Measurements from ENCODE around the gene MYLK2. TPM values are rescaled to one million over a fixed set of nuclear protein-coding genes. Genes with fewer than 3 reads are reported as not detected.

Gene MYLK2
- total and polyA plus RNA-seq, 12 donors = 0.06 to 2.1 (median 0.24) TPM; not detected in 2

GRCh38 chr20:31840906-31841816, 22.0 kb downstream of the MYLK2 start:
- Histone ChIP-seq H3K27me3 (peaks cover 0 to 4% (median 0%) of the 10 kb centered on the region in 7 donors), H3K4me1 (peaks cover 17 to 86% (median 49%) of the 10 kb centered on the region in 9 donors), H3K27ac (peak overlapping the region in 8 of 10 donors; percentile 67 to 91 (median 82)), H3K36me3 (no peaks in the 10 kb centered on the region), H3K4me3 (no peak overlapping the region), H3K9me3 (no peaks in the 10 kb centered on the region)
- DNase-seq (no peak), ATAC-seq (no peak)
- intact Hi-C loops (cut with DNase I) = loop anchor here in 1 of 10 donors (10.0 kb wide), 1 partner anchor 244 kb away; no protein-coding TSS in a partner anchor
- WGBS, 2 donors = 74 to 82% methylated on average over 15 of the region's 15 CpGs
- TF ChIP-seq, protein P1, sequence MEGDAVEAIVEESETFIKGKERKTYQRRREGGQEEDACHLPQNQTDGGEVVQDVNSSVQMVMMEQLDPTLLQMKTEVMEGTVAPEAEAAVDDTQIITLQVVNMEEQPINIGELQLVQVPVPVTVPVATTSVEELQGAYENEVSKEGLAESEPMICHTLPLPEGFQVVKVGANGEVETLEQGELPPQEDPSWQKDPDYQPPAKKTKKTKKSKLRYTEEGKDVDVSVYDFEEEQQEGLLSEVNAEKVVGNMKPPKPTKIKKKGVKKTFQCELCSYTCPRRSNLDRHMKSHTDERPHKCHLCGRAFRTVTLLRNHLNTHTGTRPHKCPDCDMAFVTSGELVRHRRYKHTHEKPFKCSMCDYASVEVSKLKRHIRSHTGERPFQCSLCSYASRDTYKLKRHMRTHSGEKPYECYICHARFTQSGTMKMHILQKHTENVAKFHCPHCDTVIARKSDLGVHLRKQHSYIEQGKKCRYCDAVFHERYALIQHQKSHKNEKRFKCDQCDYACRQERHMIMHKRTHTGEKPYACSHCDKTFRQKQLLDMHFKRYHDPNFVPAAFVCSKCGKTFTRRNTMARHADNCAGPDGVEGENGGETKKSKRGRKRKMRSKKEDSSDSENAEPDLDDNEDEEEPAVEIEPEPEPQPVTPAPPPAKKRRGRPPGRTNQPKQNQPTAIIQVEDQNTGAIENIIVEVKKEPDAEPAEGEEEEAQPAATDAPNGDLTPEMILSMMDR (IDR thresholded peaks at IDR 0.05) = no peak

- peaks cover 10 to 84% (median 41%) of the 10 kb centered on the region in 9 donors for H3K4me1 ChIP-seq
- DNase-seq (no peak), ATAC-seq (peak in 3 of 8 donors; percentile 4 to 19 (median 9))
- intact Hi-C loops (cut with DNase I) = loop anchor here in 1 of 10 donors (10.0 kb wide), 1 partner anchor 243 kb away; no protein-coding TSS in a partner anchor
- no peaks in the 10 kb centered on the region for H3K36me3 ChIP-seq
- WGBS, 2 donors = 37 to 43% methylated on average over 8 of the region's 8 CpGs
- TF ChIP-seq, protein P1 (IDR thresholded peaks at IDR 0.05) = no peak
- H3K27ac ChIP-seq = peak overlapping the region; percentile 37 to 91 (median 78)
- peak overlapping the region in 5 of 10 donors; percentile 19 to 63 (median 57) for H3K4me3 ChIP-seq
- H3K27me3 ChIP-seq = peaks cover 0 to 4% (median 0%) of the 10 kb centered on the region in 7 donors
- no peaks in the 10 kb centered on the region for H3K9me3 ChIP-seq
Observed at GRCh38 chr20:31841928-31842327, 22.8 kb downstream of the MYLK2 start.

DNA sequence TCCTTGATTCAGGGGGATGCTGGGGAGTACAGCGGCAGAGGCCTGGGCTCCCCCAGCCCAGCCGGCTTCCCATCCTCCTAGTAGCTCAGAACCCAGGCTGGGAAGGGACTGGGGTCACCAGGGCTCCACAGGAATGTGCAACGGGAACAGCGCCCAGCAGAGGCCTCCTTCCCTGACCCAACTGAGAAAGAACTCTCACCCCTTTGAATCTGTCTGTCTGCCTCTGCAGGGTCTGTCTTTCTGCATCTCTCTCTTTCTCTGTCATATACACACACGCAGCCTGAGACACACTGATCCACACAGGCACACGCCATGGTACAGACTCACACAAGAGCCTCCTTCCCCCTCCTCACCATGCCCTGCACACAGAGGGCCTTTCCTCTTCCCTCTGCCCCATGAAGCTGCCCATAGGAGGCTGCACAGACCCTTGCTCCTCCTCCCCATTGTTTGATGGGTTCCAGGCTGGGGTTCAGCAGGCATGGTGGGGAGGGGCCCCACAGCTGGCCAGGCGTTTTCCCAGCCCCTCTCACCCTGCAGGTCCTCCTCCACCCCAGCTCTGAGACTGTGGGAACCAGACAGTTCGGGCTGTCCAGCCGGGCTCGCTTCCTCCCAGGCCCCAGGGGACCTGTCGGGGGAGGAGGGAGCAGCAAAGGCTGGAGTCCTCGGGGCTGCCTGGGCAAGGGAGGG, 23.5 kb downstream of the MYLK2 start:
- peaks cover 6 to 78% (median 35%) of the 10 kb centered on the region in 9 donors for H3K4me1 ChIP-seq
- peak; percentile 66 to 86 (median 74) for ATAC-seq
- WGBS, 2 donors = 45 to 58% methylated on average over 12 of the region's 12 CpGs
- peak; percentile 76 to 84 for DNase-seq
- H3K27ac ChIP-seq = peak overlapping the region; percentile 37 to 91 (median 78)
- peak overlapping the region in 8 of 10 donors; percentile 31 to 63 (median 54) for H3K4me3 ChIP-seq
- TF ChIP-seq, protein P1 (IDR thresholded peaks at IDR 0.05) = no peak
- H3K27me3 ChIP-seq = peaks cover 0 to 4% (median 0%) of the 10 kb centered on the region in 7 donors
- intact Hi-C loops (cut with DNase I) = loop anchor here in 1 of 10 donors (10.0 kb wide), 1 partner anchor 242 kb away; no protein-coding TSS in a partner anchor
- no peaks in the 10 kb centered on the region for H3K36me3 ChIP-seq
- no peaks in the 10 kb centered on the region for H3K9me3 ChIP-seq

GRCh38 chr20:31843288-31843687, 24.1 kb downstream of the MYLK2 start:
- WGBS, 2 donors = 58 to 62% methylated on average over 6 of the region's 6 CpGs
- no peaks in the 10 kb centered on the region for H3K9me3 ChIP-seq
- H3K4me1 ChIP-seq = peaks cover 4 to 71% (median 28%) of the 10 kb centered on the region in 9 donors
- peak overlapping the region; percentile 27 to 91 (median 78) for H3K27ac ChIP-seq
- H3K4me3 ChIP-seq = peak overlapping the region in 9 of 10 donors; percentile 31 to 63 (median 51)
- peaks cover 0 to 4% (median 0%) of the 10 kb centered on the region in 7 donors for H3K27me3 ChIP-seq
- ATAC-seq = no peak
- TF ChIP-seq, protein P1 (IDR thresholded peaks at IDR 0.05) = no peak
- intact Hi-C loops (cut with DNase I) = loop anchor here in 1 of 10 donors (10.0 kb wide), 1 partner anchor 242 kb away; no protein-coding TSS in a partner anchor
- DNase-seq = no peak
- H3K36me3 ChIP-seq = no peaks in the 10 kb centered on the region

Measured in heart right ventricle (tissue), 16 donors.